B cell (primary cell): ENCODE measurements around the gene NCBP1. TPM values are rescaled to one million over a fixed set of nuclear protein-coding genes. Genes with fewer than 3 reads are reported as not detected.

Experiments
- ATAC-seq: fragments of 200-7000 bp; cut with Tn5 transposase; one replicate; pipeline ENCODE4 v1.10.0; 2021; ENCODE audit warnings: low read depth, mild to moderate bottlenecking, moderate number of reproducible peaks, moderate library complexity
- CTCF ChIA-PET: fragments of 350-600 bp; sonication (Branson Sonifier 250); formaldehyde crosslinking; loops from one replicate; lab custom pipeline; 2021; ENCODE audit warnings: antibody characterized with exemption, inconsistent platforms; lab: Charles Lee
- POLR2A ChIA-PET: fragments of 350-600 bp; sonication (Branson Sonifier 250); formaldehyde crosslinking; loops from one replicate; lab custom pipeline; 2021; ENCODE audit warnings: antibody characterized with exemption; lab: Charles Lee
- DNase-seq: peaks from one replicate; pipeline ENCODE4 v3.0.0; 2013
- H2AFZ ChIP-seq: 2 replicates; pipeline ENCODE4 v1.6.1; 2012; ENCODE audit warnings: mild to moderate bottlenecking, low read depth, low read length; ENCODE audit not compliant: insufficient read depth, poor library complexity, severe bottlenecking
- H3K27ac ChIP-seq, 2 donors: 1 replicate in 1 of 2; 2 replicates in 1 of 2; pipeline ENCODE4 v1.5.1; 2012 to 2013; ENCODE audit warnings: low read length in 2 of 2, mild to moderate bottlenecking in 2 of 2, moderate library complexity in 1 of 2
- H3K27me3 ChIP-seq, 4 experiments: fragments of 200-600 bp in 1 of 4; sonication (generic) in 1 of 4; replicated peaks in 1 of 4; 1 replicate in 2 of 4; 2 replicates in 2 of 4; pipeline versions ENCODE4 v1.6.1 to v1.7.0; 2013 to 2016; ENCODE audit warnings: low read length in 3 of 4, mild to moderate bottlenecking in 2 of 4, mixed read lengths in 1 of 4, moderate library complexity in 1 of 4; ENCODE audit not compliant: insufficient read depth in 4 of 4, control insufficient read depth in 3 of 4; ENCODE audit errors: control extremely low read depth in 1 of 4
- H3K36me3 ChIP-seq, 2 experiments: replicated peaks in 1 of 2; 1 replicate in 1 of 2; 2 replicates in 1 of 2; pipeline versions ENCODE4 v1.6.1 to v1.7.1; 2013; ENCODE audit warnings: low read length in 1 of 2; ENCODE audit not compliant: insufficient read depth in 2 of 2, control insufficient read depth in 1 of 2; ENCODE audit errors: control extremely low read depth in 1 of 2, extremely low read depth in 1 of 2
- H3K4me1 ChIP-seq, 2 donors: fragments of 200-600 bp in 1 of 2; sonication (generic) in 1 of 2; 1 replicate in 1 of 2; 2 replicates in 1 of 2; pipeline versions ENCODE4 v1.5.1 to v1.6.1; 2013 to 2017; ENCODE audit warnings: low read length in 2 of 2; ENCODE audit not compliant: control insufficient read depth in 2 of 2, insufficient read depth in 2 of 2
- H3K4me2 ChIP-seq: replicated peaks from 2 replicates; pipeline ENCODE3; 2012; ENCODE audit warnings: mild to moderate bottlenecking, low read depth, low read length; ENCODE audit not compliant: poor library complexity, severe bottlenecking
- H3K4me3 ChIP-seq, 5 experiments: fragments of 200-600 bp in 1 of 5; sonication (generic) in 1 of 5; 1 replicate in 3 of 5; 2 replicates in 2 of 5; pipeline versions ENCODE4 v1.5.1 to v1.7.0; 2011 to 2016; ENCODE audit warnings: low read length in 4 of 5, mild to moderate bottlenecking in 4 of 5, low read depth in 2 of 5, control low read depth in 1 of 5, moderate library complexity in 1 of 5; ENCODE audit not compliant: insufficient read depth in 1 of 5; ENCODE audit errors: control extremely low read depth in 1 of 5, extremely low read depth in 1 of 5
- H3K79me2 ChIP-seq: fragments of 200-600 bp; sonication (generic); one replicate; pipeline ENCODE4 v1.6.0; 2016; ENCODE audit warnings: low read length; ENCODE audit not compliant: control insufficient read depth, insufficient read depth
- H3K9ac ChIP-seq: fragments of 200-600 bp; sonication (generic); 2 replicates; pipeline ENCODE4 v1.6.1; 2017; ENCODE audit warnings: mild to moderate bottlenecking, low read length, moderate library complexity
- H3K9me3 ChIP-seq, 3 donors: one replicate each; pipeline versions ENCODE4 v1.6.1 to v1.7.1; 2013; ENCODE audit warnings: low read length in 2 of 3; ENCODE audit not compliant: control insufficient read depth in 2 of 3, insufficient read depth in 1 of 3; ENCODE audit errors: control extremely low read depth in 1 of 3
- H4K20me1 ChIP-seq: 2 replicates; pipeline ENCODE4 v1.6.0; 2012; ENCODE audit warnings: mild to moderate bottlenecking, low read length; ENCODE audit not compliant: insufficient read depth, control insufficient read depth, poor library complexity, severe bottlenecking
- H3K27ac Mint-ChIP-seq: one replicate; pipeline ENCODE4 v1.8.0; 2021; ENCODE audit warnings: mixed read lengths
- H3K27me3 Mint-ChIP-seq: one replicate; pipeline ENCODE4 v1.8.0; 2021; ENCODE audit warnings: mixed read lengths
- H3K4me1 Mint-ChIP-seq: one replicate; pipeline ENCODE4 v1.8.0; 2021; ENCODE audit warnings: mixed read lengths
- H3K4me3 Mint-ChIP-seq: one replicate; pipeline ENCODE4 v1.8.0; 2021; ENCODE audit warnings: mixed read lengths
- H3K9me3 Mint-ChIP-seq: one replicate; pipeline ENCODE4 v1.8.0; 2022; ENCODE audit warnings: mixed read lengths; ENCODE audit not compliant: insufficient read depth
- CTCF ChIP-seq: fragments of 200-600 bp; IDR thresholded peaks from one replicate; pipeline ENCODE4 v1.8.0; 2022; ENCODE audit warnings: antibody characterized with exemption, mild to moderate bottlenecking
- EZH2 ChIP-seq: IDR thresholded peaks from 2 replicates; pipeline ENCODE4 v1.6.1; 2012; ENCODE audit warnings: borderline replicate concordance, low read depth, mild to moderate bottlenecking, moderate library complexity, low read length; ENCODE audit not compliant: insufficient read depth, poor library complexity, severe bottlenecking
- WGBS: methylation state at CpG from one replicate; pipeline ENCODE4 v1.1.5; 2013; ENCODE audit warnings: missing lambda C conversion rate; ENCODE audit not compliant: insufficient coverage; 5-methylcytosine and 5-hydroxymethylcytosine counted together
- intact Hi-C: fragments of 100-400 bp; cut with micrococcal nuclease; formaldehyde crosslinking; loops from one replicate; pipeline ENCODE4 v1.10.0; 2022
- polyA plus RNA-seq: library from polyadenylated mRNA; depleted of rRNA; stranded (reverse); fragments of >200 nt; gene quantifications from 2 replicates; pipeline ENCODE4 v1.2.3, GENCODE V29; 2012
- total RNA-seq, 2 donors: library from RNA; stranded (reverse); fragments of 120-200 nt in 1 of 2; gene quantifications; 1 replicate in 1 of 2; 2 replicates in 1 of 2; pipeline versions ENCODE4 v1.2.3 to v1.2.4, GENCODE V29; 2013 to 2022

Gene NCBP1
- total and polyA plus RNA-seq, 2 donors (not counting 1 experiment from before 2014, with no cell fraction given) = 19.5 to 38.0 TPM

- CTCF ChIA-PET = interaction anchor here (0.7 to 4.9 kb wide), 8 partner anchors 9 to 777 kb away, joined by 3 to 30 read pairs (median 6); partner anchors contain the start of genes TBC1D2 and TDRD7
- Mint-ChIP-seq H3K27ac (peak overlapping the region; percentile 98), H3K4me1 (peaks cover 60% of the 10 kb centered on the region), H3K4me3 (peak overlapping the region; percentile 97), H3K9me3 (no peaks in the 10 kb centered on the region), H3K27me3 (no peaks in the 10 kb centered on the region)
- H3K4me1 ChIP-seq = peaks cover 26 to 36% of the 10 kb centered on the region in 2 donors
- POLR2A ChIA-PET = interaction anchor here (0.9 to 1.3 kb wide), 4 partner anchors 63 to 350 kb away, joined by 3 to 10 read pairs (median 8); partner anchors contain the start of genes TDRD7, TRMO and XPA
- H3K79me2 ChIP-seq = peaks cover 83% of the 10 kb centered on the region
- peak overlapping the region; percentile 94 for H2AFZ ChIP-seq
- peaks cover 24% of the 10 kb centered on the region for H4K20me1 ChIP-seq
- H3K27me3 ChIP-seq = no peaks in the 10 kb centered on the region
- H3K9me3 ChIP-seq = no peaks in the 10 kb centered on the region
- WGBS = under 1% methylated on average over 41 of the region's 43 CpGs
- intact Hi-C loops = loop anchor here (1.0 to 10.0 kb wide), 9 partner anchors 63 to 1757 kb away; partner anchors contain the start of genes ERCC6L2, NANS, TDRD7 and TRMO
- DNase-seq (no peak), ATAC-seq (no peak)
- H3K4me2 ChIP-seq = peak overlapping the region; percentile 72
- TF ChIP-seq EZH2 (no peak), CTCF (no peak)
- no peaks in the 10 kb centered on the region for H3K36me3 ChIP-seq
- H3K4me3 ChIP-seq = peak overlapping the region; percentile 94 to 99 (median 95)
- peak overlapping the region; percentile 92 to 93 for H3K27ac ChIP-seq
- peak overlapping the region; percentile 96 for H3K9ac ChIP-seq
These were observed 354 bp downstream of the NCBP1 start for GRCh38 chr9:97633859-97634490.

GRCh38 chr9:97635026-97635425 lies 1.4 kb downstream of the NCBP1 start:
- H3K27ac Mint-ChIP-seq = no peak overlapping the region
- H3K9me3 ChIP-seq = no peaks in the 10 kb centered on the region
- no peaks in the 10 kb centered on the region for H3K27me3 ChIP-seq
- peak overlapping the region; percentile 72 for H3K4me2 ChIP-seq
- peaks cover 26 to 36% of the 10 kb centered on the region in 2 donors for H3K4me1 ChIP-seq
- DNase-seq (no peak), ATAC-seq (no peak)
- no peak overlapping the region for H2AFZ ChIP-seq
- peak overlapping the region in 1 of 5 experiments; percentile 96 for H3K4me3 ChIP-seq
- peaks cover 32% of the 10 kb centered on the region for H4K20me1 ChIP-seq
- ChIA-PET CTCF (no interaction called here), POLR2A (interaction anchor here (0.7 kb wide), 1 partner anchor 31 kb away, joined by 3 read pairs; no protein-coding TSS in a partner anchor)
- H3K79me2 ChIP-seq = peaks cover 83% of the 10 kb centered on the region
- WGBS = 94% methylated on average over 5 of the region's 7 CpGs
- H3K9ac ChIP-seq = no peak overlapping the region
- H3K27ac ChIP-seq = peak overlapping the region in 1 of 2 donors; percentile 92
- H3K4me1 Mint-ChIP-seq = peaks cover 61% of the 10 kb centered on the region
- H3K27me3 Mint-ChIP-seq = no peaks in the 10 kb centered on the region
- H3K36me3 ChIP-seq = no peaks in the 10 kb centered on the region
- intact Hi-C loops = loop anchor here (10.0 kb wide), 1 partner anchor 1070 kb away; no protein-coding TSS in a partner anchor
- H3K9me3 Mint-ChIP-seq = no peaks in the 10 kb centered on the region
- peak overlapping the region; percentile 97 for H3K4me3 Mint-ChIP-seq
- TF ChIP-seq CTCF (no peak), EZH2 (no peak)
